Raji (cell line): ENCODE results near the gene MAP3K9.

ENCODE experiments used
- POLR2A ChIP-seq: IDR thresholded peaks from 2 replicates; pipeline ENCODE4 v1.6.1; 2011; ENCODE audit warnings: low read depth, low read length, control low read depth; ENCODE audit not compliant: insufficient read depth

Gene MAP3K9

DNA sequence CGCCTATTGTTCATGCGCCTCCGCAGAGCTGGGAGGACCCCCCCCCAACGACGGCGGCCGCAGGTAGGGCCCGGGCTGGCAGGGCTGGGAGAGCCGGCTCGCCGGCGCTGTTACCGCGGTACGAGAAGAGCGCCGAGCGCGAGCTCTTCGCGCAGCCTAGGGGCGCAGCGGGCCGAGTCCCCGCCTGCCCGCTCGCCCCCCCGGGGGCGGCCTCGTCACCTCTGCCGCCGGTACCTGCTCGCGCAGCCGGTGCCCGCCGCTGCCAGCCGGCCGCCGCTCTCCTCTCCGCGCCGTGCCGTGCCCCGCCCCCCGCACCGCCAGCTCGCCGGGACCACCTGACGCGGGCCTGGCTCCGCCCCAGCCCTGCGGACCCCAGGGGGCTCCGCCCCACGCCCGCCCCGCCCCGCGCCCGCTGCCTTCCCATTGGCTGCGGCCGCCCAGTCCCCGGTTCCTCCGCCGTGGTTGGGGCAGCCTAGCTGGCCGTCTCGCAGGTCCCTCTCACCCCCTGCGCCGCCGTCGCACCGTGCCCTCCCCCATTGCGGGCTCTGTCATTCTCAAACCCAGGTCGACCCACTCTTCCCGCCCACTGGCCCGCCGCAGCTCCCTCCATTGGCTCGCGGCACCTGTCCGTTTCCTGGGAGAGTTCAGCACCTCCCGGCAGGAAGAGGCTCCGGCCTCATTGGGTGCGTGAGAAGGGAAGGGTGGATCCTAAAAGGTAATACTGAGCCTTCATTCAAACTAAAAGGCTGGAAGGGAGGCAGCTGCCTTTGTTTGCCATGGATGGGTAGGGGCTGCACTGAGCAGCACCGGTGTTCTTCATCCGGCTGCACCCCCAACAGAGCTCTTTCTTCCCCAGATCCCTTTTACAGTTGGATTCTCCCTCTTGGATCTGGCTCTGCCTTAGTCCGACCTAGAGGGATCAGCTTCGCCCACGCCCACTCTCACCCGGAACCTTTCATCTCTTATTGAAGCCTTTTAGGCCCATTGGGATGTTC, at the start of gene MAP3K9:
Gene MAP3K9 (minus strand): TSS at position 289 of the 995 bp plus-strand sequence. CDS start 342 bp downstream, outside the sequence.
- peak; percentile 58 for TF ChIP-seq POLR2A

DNA sequence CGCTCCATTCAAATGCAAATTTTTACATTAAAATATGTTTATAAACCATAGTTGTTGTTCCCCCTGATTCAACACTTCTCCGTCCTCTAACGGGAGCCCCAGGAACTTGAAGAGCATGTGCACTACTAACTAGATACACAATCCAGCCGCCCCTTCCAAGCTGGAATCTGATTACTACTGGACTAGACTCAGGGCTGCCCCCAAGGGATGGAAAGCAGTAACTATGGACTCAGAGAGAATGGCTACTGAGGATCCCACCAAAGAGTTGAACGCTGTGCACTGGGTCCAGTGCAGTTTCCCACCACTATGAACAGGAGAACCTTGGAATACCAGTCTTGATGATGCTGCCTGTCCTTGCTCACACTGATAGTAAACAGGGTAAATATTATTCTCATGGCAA, 49.3 kb upstream of the MAP3K9 start:
- TF ChIP-seq POLR2A, result no peak

DNA sequence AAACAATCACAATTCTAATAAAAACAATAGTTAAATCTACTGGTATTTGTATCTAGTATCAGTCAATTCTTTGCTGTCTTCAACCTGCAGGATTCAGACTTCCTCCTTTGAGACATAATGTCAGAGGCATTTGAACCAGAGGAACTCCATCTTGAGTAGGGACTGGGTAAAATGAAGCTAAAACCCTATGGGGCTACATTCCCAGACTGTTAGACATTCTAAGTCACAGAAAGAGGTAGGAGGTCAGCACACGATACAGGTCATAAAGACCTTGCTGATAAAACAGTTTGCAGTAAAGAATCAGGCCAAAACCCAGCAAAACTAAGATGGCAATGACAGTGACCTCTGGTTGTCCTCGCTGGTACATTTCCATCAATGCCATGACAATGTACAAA, 48.2 kb upstream of the MAP3K9 start:
- TF ChIP-seq POLR2A, result no peak

DNA sequence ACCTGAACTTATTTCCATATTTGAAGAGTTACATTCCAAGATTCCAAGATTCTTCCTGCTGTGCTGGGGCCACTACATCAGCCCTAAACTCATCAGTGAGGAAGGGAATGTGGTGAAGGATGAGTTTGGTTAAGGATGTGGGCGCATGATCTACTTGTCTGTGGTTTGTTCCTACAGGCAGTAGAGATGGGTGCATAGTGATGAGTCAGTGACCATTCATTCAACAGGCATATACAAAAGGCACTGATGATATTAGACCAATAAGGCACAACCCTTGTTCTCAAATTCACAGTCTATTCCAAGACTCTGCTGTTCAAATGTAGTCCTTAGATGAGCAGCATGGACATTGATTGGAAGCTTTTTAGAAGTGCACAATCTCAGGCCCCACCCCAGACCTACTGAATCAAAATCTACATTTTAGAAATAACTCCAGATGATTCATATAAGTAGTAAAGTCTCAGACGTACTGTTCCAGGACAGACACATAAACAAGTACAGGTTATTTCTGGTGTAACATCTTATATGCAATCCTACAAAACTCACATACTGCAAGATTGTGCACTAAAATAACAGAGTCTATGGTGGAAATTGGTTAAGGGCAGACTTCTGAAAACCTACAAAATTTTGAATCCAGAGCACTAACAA, 47.7 kb upstream of the MAP3K9 start:
- TF ChIP-seq POLR2A, result no peak

DNA sequence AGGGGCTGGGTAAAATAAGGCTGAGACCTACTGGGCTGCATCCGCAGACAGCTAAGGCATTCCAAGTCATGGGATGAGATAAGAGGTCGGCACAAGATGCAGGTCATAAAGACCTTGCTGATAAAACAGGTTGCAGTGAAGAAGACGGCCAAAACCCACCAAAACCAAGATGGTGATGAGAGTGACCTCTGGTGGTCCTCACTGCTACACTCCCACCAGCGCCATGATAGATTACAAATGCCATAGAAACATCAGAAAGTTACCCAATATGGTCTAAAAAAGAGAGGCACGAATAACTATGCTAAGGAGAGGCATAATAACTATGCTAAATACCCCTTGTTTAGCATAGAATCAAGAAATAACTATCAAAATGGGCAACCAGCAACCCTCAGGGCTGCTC, 46.2 kb upstream of the MAP3K9 start:
- TF ChIP-seq POLR2A, result no peak

DNA sequence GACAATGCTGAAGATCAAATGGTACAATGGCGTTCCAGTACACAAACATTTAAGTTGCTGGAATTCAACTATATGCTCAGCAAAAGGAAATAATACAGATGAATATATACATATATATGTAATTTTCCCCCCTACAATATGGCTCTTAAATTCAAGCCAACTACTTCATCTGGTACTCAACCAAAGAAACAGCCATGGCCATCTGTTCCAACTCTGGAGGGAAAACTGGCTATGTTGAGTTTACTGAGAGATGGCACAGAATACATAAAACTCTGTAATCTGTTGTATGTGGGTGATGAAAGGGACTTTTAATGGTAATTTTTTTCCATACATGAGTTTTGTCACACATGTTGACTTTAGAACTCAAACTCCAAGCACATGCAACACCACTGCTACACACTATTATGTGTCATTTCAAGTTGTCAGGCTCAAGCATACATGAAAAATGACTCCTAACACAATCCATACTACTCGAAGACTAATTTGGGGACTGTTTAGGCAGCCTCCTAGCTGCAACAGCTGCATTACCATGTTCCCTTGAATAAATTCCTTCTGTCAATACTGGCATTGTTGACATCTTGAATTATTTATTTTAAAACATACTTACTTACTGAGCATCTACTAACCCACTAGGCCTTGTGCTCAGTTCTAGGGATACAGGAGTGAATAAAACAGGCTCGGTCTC, 38.2 kb upstream of the MAP3K9 start:
- TF ChIP-seq POLR2A, result no peak

DNA sequence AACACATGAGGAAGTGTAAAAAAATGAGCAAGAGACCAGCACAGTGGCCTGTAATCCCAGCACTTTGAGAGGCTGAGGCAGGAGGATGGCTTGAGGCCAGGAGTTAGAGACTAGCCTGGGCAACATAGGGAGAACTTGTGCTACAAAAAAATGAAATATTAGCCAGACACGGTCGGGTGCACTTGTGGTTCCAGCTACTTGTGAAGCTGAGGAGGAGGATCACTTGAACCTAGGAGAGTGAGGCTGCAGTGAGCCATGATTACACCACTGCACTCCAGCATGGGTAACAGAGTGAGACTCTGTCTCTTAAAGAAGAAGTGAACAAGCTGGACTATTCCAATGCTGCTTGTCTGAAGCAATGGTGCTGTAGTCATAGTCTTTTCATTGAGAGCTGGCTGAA, 36.3 kb upstream of the MAP3K9 start:
- TF ChIP-seq POLR2A, result no peak

DNA sequence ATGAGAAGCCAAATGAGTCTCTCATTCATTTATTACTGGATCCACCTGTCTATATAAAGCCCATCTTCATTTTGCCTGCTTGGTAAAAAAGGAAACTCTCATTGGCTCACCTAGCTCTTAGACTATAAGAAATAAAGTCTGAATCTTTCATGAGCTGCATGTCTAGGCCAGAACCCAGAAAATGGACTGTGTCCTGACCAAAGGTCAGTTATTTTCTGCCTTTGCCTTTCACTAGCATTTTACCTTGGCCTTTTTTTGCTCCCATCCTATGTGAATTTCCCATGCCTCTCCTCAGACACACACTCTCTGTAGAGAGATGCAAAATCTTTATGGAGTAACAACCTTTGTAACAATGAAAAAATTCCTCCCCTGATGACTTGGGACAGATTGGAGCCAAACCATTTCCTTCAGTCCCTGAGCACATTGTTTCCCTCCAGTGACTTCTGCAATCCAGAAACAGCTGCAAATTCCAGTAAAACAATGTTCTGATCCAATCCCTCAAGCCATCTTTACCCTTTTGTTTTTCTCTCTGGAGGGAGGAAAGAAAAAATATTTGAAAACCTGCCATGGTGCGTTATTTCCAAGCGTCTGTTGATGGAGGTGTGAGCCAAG, 33.6 kb upstream of the MAP3K9 start:
- no peak for TF ChIP-seq POLR2A

DNA sequence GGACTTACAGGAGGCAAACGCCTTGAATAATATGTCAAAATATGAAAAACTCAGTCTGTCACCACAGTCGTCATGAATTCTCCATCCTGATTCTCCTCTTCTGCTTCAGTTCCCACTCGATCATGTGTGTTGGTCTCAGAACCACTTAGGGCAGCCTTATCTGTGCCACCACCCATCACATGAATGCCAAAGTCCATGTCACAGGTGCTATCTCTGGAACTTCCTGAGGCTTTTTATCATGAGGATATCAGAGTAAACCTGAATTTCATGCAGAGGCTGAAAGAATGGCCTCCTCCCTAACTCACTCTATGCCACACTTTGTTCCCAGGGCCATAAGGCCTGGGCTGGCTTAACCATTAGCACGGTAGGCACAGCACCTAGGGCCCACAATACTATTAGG, 28.8 kb upstream of the MAP3K9 start:
- TF ChIP-seq POLR2A, result no peak

DNA sequence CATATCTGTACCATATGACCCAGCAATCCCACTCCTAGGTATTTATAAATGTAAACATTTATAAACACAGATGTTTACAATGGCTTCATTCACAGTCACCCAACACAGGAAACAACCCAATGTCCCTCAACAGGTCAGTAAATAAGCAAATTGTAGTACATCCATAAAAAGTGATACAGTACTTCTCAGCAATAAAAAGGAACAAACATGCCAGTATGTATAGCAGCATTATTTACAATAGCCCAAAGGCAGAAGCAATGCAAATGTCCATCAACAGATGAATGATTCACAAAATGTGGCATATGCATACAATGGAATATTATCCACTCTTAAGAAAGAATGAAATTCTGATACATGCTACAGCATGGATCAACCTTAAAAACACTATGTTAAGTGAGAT, 27.6 kb upstream of the MAP3K9 start:
- TF ChIP-seq POLR2A, result no peak

DNA sequence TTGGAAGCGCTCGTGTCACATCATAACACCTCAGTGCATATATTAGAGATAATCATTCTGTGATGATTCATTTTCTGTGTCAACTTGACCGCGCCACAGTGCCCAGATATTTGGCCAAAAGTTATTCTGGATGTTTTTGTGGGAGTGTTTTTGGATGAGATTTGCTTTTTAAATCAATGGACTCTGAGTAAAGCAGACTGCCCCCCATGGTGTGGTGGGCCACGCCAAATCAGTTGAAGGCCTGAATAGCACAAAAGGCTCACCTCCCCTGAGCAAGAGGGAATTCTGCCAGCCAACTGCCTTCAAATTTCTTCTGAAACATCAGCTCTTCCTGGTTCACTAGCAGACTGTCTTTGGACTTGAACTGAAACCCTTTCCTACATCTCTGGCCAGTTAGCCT, 24.6 kb upstream of the MAP3K9 start:
- TF ChIP-seq POLR2A, result no peak

DNA sequence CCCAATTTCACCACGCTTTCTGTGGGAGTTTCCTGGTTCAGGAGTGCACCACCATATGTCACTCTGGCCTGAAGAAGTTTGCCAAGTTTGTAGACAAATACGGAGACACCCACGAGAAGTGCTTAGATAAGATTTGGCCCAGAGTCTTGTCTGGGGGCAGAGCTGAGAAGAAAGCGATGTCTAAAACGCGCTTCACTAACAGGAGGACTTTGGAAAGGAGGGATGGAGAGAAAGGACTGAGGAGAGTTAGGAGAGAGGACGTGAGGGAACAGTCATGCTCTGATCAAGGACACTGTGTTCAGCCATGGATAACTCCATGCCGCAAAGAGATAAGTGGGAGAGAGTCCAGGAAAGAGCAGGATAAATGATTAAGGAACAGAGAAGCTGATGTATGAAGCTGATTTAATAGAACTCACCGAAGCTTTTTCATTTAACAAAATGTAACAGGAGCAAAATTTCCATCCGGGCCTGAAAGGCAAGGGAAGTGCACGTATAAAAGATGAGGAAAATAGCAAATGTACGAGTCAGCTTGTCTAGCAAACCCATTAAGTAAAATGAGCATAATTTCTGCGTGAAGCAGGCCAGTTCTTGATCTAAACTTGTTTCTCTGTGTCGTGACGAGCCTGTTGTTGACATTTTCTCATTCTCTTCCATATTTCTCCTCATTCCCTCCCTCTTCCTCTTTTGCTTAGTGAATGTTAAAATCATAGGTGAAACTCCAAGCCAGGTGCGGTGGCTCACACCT, 23.4 kb upstream of the MAP3K9 start:
- no peak for TF ChIP-seq POLR2A

DNA sequence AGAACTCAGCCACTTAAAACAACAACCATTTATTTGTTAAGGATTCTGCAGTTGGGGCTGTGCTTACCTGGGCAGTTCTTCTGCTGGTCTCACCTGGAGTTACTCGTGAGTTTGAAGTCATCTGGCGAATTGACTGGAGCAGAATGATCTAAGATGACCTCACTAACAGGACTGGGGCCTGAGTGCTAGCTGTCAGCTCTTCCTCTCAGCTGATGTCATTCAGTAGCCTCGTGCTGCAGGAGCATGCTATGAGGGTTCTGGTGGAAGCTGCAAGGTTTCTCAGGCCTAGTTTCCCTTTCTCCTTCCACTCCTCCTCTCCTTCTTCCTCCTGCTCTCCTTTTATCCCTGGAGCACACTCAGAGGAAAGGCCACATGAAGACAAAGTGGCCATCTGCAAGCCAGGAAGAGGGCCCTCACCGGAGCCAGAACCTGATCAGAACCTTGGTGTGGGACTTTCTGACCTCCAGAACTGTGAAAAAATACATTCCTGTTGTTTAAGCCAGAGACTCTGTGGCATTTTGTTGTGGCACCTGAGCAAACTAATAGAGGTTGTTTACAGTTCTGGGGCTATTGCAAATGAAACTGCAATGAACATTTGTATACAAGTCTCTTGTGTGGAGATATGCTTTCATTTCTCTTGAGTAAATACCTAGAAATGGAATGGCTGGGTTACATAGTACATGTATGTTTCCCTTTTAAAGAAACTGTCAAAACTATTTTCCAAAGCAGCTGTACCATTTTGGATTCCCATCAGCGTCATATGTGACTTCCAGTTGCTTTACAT, 21.9 kb upstream of the MAP3K9 start:
- no peak for TF ChIP-seq POLR2A

DNA sequence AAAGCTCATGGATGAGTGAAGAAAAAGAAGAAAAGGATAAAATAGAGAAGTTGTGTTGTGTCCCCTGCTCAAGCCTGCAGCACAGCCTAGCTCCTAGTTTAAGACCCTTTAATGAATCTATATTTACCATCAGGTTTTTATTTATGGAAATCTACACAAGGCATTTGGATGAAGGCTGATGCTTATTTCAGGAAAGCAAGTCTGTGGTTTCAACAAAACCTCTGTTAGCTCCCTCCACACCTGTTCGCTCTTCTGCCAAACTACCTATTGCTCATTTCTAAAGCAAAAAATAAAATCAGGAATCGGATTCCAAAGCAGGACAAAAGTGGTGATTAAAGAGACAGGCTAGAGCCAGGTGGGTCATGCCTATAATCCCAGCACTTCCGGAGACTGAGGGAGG, 18.9 kb upstream of the MAP3K9 start:
- TF ChIP-seq POLR2A, result no peak

DNA sequence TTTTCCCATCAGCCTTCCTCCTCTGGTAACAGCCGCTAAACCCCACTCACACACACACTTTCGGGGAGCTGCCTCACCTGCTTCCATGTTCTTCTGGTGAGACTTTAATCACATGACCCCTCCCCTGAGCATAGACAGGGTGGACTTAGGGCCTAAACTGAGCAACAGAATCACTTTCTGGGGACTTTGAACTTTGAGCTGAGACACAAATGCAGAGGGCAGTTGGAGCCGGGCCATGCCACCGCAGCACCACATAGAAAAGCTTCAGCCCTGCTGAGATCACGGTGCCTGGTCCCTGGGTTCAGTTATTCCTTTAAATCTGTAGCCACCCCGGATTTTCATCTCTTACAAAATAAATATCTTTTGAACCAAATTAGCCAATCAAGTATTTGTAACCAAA, 18.4 kb upstream of the MAP3K9 start:
- no peak for TF ChIP-seq POLR2A
